Measurements from ENCODE around the gene CHRDL2. TPM values are rescaled to one million over a fixed set of nuclear protein-coding genes. Genes with fewer than 3 reads are reported as not detected.
A peak's percentile ranks its signal among the peaks of the same experiment; 100 is the strongest.

CHRDL2 gene
- polyA plus RNA-seq, 1 donor, result 0.22 TPM

DNA sequence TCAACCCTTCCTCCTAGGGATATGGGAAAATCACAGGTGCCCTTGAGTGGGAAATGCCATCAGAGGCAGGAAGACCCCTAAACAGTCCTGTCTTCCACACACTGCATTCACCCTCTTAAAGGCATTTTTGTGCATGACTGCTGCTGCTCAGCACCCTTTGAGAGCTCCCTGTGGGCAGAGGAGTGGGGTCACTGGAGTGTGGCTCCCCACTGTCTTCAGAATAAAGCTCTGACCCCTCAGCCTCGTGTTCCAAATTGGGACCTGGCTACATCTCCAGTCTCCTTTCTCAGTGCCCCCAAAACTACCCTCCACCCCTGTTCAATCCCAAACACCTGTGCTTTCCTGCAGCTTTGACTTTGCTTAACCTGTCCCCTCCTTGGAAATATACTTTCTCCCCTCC is 46.6 kb downstream of the CHRDL2 start:
- no peak for DNase-seq

DNA sequence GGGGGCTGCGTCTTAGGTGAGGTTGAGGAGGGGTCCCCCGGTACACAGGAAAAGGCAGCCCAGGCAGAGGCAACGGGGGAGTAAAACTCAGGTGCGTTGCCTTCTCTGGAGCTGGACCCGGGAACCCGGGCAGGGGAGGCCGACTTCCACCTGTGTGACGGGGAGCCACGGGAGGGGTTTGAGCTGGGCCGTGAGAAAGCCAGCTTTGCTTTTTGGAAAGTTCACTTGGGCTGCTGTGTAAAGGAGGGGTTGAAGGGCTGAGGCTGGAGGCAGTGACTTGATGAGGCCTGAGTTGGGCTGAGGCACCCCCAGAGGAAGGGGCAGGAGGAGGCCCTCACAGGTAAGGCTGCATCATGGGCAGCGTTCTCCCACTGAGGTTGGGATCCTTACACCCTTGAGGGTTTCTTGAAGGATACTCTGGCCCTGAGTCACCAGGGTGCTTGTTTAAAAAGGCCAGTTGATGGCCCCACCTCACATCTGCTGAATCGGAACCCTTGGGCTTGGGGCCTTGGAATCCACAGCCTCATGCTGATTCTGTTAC is 47.2 kb downstream of the CHRDL2 start:
- no peak for DNase-seq

DNA sequence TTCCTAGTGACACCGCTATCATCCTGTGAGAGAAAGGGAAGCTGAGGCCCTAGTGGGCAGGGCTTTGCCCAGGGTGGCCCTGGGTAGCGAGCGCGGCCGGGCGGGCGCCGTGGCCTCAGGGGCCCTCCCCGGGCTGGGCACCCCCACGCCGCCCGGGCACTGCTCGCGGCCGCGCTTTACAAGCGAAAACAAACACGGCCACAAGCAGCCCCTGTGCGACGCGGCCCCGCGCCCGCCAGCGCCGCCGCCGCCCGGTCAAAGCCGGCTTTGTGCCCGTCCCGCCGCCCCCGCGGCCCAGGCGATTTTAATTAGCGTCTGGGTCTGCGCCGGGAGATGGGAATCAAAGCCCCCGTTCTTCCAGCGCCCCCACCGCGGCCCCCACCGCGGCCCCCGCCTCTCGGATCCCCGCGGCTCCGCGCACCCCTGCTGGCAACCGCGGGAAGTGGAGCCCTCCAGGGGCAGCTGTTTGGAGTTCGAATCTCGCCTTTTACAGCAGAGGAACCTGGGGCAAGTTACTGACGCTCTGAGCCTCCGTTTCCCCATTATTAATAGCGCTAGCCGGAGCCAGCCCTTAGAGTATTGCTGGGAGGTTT is 47.9 kb downstream of the CHRDL2 start:
- peak; percentile 60 for DNase-seq

DNA sequence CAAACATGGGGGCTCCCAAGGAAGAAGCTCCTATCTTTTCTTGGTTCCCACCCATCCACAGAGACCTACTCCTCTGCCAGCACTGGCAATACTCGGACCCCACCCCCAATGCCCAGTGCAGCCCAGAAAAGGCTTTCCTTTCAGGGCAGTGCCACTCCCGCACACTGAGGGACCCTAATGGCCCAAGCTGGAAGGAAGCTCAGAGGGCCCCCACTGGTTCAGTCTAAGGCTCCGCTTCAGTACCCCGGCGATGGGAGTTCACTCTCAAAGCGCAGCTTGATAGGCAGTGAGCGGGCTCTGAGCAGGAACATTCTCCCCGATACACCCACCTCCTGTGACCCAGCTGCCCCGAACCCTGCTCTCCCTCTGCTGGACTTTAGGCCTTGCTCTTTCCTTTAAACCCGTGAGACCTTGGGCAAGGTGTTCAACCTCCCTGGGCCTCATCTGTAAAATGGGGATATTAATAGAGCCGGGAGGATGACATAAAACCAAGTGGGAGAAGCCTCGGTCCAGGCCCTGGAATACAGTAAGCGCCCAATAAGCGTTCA is 48.4 kb downstream of the CHRDL2 start:
- DNase-seq, result no peak

DNA sequence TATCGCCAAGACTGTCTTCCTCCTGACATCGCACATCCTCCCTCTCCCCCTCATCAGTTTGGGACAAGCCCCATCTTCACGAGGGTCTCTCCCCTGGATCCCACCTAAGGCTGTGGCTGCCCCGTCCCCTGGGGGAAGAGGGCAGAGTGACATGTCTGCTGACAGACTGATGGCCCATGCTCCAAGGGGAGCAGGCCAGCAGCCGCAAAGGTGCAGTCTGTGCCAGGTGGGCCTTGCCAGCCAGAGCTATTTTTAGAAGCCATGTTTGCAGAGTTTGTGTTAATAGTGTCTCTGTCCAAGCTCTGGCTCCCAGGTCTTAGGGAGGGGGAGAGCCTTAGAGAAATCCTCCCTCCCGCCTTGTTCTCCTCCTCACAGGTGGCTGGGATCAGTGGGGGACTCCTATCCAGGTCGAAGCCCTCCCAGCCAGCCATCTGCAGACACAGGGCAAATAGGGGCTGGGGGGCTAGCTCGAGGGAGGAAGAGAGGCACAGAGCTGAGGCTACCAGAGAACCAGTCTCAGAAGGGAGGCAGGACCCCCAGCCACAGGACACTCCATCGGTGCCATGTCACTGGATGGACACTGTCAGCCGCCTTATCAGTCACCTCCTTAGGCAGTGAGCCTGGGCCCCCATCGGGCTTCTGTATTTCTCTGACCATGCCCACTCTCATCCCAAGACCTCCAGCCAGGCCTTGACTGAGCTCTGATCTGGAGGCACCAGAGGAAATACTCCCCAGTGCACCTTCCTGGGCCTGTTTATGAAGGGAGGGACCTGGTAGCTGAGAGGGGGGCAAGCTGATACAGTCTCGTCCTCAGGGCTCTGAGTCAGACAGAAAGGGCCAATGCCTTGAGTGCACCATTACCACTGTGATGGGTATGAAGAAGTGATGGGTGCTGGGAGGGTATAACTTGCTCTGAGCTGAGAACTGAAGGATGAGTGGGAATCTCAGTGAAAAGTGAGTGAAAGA is 49.3 kb downstream of the CHRDL2 start:
- no peak for DNase-seq

DNA sequence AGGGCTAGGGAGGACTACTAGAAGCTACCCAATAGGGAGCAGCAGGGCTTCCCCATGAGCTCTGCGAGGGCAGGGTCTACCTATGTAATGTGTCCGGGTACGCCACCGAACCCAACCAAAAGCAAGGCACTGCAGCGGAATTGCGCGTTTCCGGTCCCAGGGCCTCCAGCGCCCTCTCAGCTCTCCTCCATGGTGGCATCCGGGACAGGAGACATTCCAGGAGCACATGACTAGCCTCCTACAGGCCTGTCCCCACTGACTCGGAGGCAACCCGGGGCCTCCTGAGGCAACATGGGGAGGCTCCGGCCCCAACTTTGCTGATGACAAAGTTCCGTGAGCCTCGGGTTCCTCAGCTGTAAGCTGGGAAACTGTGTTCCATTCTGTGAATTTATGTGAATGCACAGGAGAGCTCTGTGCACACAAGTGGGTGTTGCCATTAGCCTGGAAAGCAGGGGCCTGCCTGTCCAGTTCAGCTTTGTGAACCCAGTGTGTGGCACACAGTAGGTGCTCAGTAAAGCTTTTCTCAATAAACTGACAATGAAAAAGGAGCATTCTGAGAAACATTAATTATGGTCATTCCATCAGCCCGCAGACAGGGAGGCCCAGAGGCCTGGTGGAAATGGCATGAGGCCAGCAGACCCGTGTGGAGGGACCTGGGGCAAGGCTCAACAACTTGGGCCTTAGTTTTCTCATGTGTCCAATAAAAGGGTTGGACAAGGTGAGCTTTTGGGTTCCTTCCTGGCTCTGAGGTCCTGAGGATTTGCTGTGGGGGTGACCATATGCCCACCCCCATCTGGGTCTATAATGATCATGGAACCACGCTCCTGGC is 50.3 kb downstream of the CHRDL2 start:
- no peak for DNase-seq

DNA sequence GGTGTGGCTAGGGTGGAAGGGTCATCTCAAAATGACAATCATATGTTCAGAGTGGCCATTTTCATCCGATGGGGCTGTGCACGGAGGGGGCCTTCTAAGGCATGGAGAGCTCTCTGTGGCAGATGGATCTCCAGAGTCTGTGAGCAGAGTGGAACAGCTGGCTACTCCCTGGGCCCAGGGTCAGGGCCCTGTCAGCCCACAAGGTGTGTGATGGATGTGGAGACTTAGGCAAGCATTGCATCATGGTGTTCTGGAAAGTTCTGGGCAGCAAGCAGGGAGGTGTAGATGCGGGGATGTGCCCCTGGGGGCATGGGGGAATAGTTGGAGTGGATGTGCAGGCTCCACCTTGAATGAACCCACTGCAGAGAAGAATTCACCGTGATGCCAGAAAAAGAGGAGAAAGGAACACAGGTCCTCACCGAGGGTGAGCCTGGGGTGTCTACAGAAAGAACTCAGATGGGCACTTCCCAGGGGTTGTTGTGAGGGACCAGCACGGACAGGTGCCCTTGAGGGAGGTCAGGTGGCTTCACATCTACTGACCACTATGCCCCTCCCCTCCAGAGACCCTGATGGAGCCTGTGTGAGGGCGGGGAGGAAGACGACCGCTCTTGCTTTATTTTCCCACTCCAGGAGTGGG is 51.1 kb downstream of the CHRDL2 start:
- DNase-seq, result no peak

DNA sequence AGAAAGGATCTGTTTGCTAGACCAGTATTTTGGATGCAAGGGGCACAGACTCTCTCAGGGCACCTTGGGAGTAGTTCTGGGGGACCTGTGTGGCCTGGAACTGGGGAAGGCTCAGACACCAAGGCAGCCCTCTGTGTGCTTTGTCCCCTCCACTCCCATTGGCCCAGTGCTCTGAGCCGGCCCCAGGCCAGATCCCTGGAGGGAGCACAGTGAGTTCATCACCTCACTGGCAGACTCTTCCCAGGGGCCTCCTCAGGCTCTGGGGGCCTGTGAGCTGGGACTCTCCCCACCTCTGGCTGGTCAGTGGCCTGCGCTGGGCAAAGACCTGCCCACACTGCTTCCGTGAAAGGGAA is 51.7 kb downstream of the CHRDL2 start:
- no peak for DNase-seq

DNA sequence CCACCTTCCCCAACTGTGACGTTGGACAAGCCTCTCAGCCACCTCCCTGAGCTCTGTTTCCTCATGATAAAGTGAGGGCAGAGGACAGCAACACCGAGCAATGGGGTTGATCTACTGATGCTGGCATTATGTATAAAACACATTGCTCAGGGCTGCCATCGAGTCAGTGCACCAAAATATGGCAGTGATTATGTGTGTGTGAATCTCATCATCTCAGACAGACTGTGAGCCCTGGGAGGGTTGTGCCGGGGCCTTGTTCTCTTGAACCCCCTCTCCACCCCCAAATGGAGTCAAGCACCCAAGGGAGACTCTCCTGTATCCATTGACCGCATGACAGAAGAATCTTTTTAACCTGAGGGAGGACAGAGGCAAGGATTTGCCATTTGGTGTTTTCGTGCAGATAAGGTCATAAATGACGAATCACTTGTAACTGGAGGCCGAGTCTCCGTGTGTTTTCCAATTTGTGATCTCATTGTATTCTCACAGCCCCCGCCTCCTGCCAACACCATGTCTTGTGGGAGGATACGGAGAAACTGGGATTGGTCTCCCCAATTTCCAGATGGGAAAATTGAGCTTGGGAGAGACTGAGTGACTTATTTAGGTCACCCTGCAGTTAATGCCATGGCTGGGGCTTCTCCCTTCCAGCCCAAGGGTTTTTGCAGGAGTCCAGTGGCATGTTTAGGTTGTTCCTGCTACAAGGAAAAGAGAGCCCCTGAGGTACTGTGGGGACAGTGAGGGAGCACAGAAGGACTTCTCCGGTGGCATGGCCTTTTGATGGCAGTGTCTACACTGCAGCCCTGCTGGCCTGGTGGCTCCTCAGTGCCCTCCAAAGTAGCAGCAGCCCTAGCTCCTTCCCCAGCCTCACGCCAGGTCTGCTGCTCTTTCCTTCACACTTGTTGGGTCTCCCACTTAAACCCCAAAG is 52.4 kb downstream of the CHRDL2 start:
- no peak for DNase-seq

DNA sequence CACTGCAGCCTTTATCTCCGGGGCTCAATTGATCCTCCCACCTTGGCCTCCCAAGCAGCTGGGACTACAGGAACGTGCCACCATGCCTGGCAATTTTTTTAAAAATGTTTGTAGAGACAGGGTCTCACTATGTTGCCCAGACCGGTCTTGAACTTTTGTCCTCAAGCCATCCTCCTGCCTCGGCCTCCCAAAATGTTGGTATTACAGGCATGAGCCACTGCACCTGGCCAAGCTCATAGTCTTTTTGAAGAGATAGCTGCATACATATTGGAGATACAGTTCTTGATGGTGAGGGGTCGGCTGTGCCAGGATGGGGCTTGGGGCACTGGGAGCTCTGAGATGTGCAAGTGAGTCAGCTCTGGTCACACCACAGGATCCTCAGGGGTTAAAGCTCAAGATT is 53.2 kb downstream of the CHRDL2 start:
- DNase-seq, result no peak

DNA sequence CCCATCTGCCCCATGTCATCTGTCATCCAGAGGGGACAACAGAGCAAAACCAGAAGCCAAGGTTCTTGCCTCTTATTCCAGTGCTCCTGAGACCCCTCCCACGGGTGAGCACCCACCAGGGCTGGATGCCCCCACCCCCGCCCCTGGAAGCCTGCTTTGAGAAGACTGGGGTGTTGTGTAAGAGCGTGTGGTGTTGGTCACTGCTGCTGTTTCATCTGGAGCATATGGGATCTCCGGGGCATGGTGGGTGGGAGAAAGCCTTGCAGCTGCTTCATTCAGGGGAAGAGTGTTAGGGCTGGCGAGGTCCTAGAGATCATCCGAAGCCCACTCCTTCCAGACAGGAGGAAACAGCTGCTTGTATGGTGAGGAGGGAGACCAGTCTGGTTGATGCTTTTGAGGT is 54.1 kb downstream of the CHRDL2 start:
- DNase-seq, result no peak

DNA sequence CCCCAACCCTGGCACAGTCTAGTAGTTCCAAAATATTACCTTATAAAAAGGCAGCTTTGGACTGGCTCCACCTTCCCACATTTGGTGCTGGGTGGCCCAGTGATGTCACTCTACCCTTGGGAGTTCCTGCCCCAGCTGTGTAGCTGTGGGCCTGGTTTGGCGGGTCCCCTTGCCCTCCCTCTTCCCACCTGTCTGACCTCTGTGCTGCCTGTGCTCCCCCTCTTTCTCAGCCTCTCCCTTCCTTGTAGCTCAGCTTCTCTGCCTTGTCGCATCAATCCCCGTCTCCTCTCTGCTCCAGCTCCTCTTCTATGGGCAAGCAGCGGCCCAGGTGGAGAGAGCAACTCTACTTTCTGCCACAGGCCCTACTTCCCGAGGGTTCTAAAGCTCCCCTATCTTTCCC is 54.6 kb downstream of the CHRDL2 start:
- no peak for DNase-seq

DNA sequence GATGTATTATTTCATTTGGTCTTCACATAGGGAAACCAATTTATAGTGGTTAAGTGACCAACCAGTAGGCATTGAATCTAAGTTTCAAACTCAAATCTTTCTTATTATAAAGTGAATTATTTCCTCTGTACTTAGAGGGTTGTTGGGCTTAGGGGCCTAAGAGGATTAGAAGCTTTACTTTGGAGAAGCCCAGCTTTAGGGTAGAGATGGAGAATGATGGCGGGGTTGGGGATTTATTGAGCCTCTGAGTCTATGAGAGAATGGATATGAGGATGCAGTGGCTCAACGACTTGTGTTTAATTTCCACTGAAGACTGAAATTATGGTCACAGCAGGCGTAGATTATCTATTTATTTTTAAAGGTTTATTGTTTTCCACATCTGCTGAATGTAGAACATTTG is 55.5 kb downstream of the CHRDL2 start:
- no peak for DNase-seq

DNA sequence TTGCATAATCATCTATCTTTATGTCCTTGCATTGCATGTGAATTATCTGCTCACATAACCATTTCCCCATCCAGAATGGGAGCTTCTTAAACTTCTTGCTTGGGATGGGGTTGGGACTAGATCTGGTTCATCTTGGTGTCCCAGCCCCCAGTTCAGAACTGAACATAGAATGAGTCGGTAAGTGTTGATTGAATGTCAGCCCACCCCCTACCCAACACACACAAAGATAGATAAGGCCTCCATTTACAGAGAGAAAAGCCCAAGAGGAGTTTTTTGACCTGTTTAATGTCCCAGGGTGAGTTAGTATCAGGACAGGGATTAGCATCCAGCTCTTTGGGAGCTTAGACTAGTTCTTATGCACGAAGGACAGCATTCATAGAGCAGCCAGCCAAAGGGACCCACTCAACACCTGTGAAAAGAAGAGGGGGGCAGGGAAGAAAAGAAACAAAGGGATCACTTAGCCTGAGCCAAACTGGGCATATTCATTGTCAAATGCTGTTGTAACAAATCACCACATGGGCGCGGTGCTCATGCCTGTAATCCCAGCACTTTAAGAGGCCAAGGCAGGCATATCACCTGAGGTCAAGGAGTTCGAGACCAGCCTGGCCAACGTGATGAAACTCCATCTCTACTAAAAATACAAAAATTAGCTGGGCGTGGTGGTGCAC is 57.4 kb downstream of the CHRDL2 start:
- DNase-seq, result no peak

DNA sequence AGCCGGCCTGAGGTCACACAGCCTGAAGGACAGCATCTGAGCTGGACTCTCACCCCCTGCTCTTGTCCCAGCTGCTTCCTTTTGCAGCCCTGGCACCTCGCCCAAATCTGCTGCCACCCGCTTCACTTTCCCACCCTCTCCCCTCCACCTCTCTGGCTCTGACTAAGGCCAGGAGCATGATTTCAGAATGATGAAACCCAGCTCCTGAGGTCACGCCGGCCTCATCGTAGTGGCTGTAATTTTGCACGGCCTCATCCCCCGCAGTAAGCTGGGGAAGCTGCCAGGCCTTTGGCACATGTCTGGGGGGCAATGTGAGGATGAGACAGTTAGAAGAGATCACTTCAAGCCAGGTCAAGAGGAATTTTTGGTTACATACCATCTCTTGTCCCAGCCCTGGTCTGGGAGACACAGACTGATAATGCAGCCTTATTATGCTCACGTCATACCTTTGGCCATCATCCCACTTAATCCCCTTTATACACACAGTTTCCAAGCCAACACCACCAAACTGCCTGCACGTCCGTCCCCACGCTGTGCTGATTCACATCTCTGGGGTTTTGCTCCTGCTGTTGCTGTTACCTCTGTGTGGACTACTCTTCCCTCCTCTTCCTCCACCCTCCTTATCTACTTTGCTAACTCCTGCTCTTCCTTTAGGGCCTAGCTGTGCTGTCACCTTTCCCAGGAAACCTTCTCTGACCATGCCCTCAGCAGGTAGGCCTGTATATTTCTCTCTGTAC is 58.1 kb downstream of the CHRDL2 start:
- DNase-seq, result no peak

DNA sequence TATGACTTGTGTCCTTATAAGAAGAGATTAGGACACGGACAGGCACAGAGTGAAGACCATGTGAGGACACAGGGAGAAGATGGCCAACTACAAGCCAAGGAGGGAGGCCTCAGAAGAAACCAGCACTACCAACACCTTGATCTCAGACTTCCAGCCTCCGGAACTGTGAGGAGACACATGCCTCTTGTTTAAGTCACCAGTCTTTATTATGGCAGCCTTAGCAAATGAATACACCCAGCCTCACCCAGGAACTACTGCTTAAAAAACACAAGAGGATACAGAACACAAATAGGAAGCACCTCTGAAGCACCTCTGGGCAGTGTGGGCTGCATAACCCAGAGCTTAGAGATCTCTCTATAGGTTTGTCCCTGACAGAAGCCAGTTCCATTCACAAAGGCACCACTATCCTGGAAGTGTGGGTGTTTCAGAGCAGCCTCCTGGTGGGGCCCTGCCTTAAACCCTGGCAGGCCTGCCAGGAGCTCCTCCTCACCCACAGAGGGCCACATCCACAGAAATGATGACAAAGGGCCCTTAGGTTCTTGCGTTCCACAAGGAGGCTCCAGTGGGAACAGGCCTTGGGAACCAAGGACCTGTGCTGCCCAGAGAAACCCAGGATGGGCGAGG is 58.8 kb downstream of the CHRDL2 start:
- DNase-seq, result no peak

DNA sequence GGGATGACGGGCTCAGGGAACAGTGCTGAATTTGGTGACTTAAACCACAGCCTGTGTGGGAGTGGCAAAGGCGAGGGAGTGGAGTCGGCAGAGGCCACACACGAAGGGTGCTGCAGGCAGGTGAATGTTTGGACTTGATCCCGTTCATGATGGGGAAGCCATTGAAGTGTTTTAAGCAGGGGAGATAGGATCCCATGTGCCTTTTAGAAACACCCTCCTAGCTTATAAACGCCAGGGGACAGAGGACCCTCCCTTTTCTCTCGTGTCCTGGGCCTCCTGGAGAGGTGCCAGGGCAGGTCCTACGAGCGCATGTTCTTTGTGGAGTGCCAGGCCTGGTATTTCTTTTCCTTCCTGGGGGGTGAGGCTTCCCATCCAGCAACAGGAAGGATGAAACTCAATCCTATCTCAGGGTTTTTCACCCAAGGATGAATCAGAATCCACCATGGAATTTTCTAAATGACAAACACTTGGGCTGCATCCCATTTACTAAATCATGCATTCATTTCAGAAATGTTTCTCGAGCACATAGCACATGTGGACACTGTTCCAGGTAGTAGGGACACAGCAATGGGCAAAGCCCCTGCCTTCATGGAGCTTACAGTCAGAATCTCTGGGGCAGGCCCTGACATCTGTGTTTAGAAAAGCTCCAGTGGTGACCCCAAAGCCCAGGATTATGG is 59.6 kb downstream of the CHRDL2 start:
- DNase-seq, result no peak

DNA sequence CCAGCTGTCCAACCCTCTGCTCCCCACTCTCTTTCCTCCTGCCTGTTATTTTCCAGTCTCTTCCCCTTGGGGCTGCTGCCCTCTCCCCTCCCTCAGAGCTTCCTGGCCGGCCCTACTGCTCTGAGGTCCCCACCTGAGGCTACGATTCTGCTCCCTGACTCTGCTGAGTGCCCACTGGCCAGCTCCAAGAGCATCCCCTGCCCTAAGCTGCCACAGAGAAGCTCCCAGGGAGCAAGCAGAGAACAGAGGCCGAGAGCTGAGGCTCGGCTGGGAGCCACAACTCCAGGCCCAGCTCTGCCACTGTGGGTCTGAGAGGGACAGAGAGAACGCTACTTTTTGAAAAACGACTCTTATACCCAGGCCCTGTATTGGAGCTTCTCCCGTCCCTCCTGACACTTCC is 61.1 kb downstream of the CHRDL2 start:
- no peak for DNase-seq
